Gastrocnemius medialis (tissue), 4 donors: Measurements from ENCODE around the gene P2RY2.

Source experiments
- POLR2A ChIP-seq, 2 donors: fragments of 450-650 bp; IDR thresholded peaks; one replicate each; pipeline ENCODE4 v1.6.1; 2017; ENCODE audit warnings: antibody characterized with exemption in 2 of 2, mild to moderate bottlenecking in 2 of 2, moderate library complexity in 2 of 2
- TF ChIP-seq, protein P1 (sequence below), 5 experiments: fragments of 450-650 bp in 3 of 5; fragments of 200-600 bp in 2 of 5; sonication (generic) in 2 of 5; IDR thresholded peaks in 4 of 5; conservative IDR thresholded peaks in 1 of 5; 1 replicate in 4 of 5; 2 replicates in 1 of 5; pipeline ENCODE4 v1.5.1; 2016 to 2019; ENCODE audit warnings: antibody characterized with exemption in 5 of 5, mild to moderate bottlenecking in 3 of 5, moderate library complexity in 3 of 5

GRCh38 chr11:73191151-73191550 is 26.9 kb upstream of the P2RY2 start:
- TF ChIP-seq, protein P1, sequence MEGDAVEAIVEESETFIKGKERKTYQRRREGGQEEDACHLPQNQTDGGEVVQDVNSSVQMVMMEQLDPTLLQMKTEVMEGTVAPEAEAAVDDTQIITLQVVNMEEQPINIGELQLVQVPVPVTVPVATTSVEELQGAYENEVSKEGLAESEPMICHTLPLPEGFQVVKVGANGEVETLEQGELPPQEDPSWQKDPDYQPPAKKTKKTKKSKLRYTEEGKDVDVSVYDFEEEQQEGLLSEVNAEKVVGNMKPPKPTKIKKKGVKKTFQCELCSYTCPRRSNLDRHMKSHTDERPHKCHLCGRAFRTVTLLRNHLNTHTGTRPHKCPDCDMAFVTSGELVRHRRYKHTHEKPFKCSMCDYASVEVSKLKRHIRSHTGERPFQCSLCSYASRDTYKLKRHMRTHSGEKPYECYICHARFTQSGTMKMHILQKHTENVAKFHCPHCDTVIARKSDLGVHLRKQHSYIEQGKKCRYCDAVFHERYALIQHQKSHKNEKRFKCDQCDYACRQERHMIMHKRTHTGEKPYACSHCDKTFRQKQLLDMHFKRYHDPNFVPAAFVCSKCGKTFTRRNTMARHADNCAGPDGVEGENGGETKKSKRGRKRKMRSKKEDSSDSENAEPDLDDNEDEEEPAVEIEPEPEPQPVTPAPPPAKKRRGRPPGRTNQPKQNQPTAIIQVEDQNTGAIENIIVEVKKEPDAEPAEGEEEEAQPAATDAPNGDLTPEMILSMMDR (IDR thresholded peaks at IDR 0.05 in 4 of 5, conservative IDR thresholded peaks at IDR 0.05 in 1 of 5): no peak
- no peak for TF ChIP-seq POLR2A (IDR thresholded peaks at IDR 0.05)
